Ovary (tissue), 3 donors: Measurements from ENCODE around the gene SESN2.
A peak's percentile ranks its signal among the peaks of the same experiment; 100 is the strongest.

Experiments used
- CTCF ChIP-seq, 3 donors: fragments of 450-650 bp in 2 of 3; fragments of 200-600 bp in 1 of 3; IDR thresholded peaks; one replicate each; pipeline versions ENCODE4 v1.5.1 to v1.8.0; 2016 to 2022; ENCODE audit warnings: antibody characterized with exemption in 3 of 3, mild to moderate bottlenecking in 1 of 3
- POLR2A ChIP-seq: fragments of 450-650 bp; IDR thresholded peaks from one replicate; pipeline ENCODE4 v1.6.1; 2017; ENCODE audit warnings: antibody characterized with exemption, mild to moderate bottlenecking, moderate library complexity
- donor health status: DM: no; HTN: no; CAD: no.

- TF ChIP-seq CTCF (IDR thresholded peaks at IDR 0.05) (peak in 1 of 3 donors; percentile 9), POLR2A (peak; percentile 12)
These were observed 850 bp downstream of the SESN2 start for GRCh38 chr1:28259934-28260802.
